Dendritic cell treated with granulocyte-macrophage colony-stimulating factor and Interleukin-4, amounts not matched to agents 40 ng/mL and 50 ng/mL, for 4 days (primary cell): ENCODE results near the gene ZBTB17.
"Not testable (repeated sequence)": the region's sequence is repeated elsewhere in the genome, so short reads cannot be mapped to it uniquely, and the experiment has no call there.

Experiments used
- H3K27ac Mint-ChIP-seq: one replicate; pipeline ENCODE4 v1.8.0; 2022; ENCODE audit warnings: mild to moderate bottlenecking, mixed read lengths
- H3K27me3 Mint-ChIP-seq: one replicate; pipeline ENCODE4 v1.8.0; 2022; ENCODE audit warnings: mild to moderate bottlenecking, mixed read lengths
- H3K36me3 Mint-ChIP-seq: one replicate; pipeline ENCODE4 v1.8.0; 2022; ENCODE audit warnings: low read depth, mixed read lengths
- H3K4me1 Mint-ChIP-seq: one replicate; pipeline ENCODE4 v1.8.0; 2022; ENCODE audit warnings: low read depth, mixed read lengths
- H3K4me3 Mint-ChIP-seq: one replicate; pipeline ENCODE4 v1.8.0; 2022; ENCODE audit warnings: mild to moderate bottlenecking, moderate library complexity, mixed read lengths
- H3K9me3 Mint-ChIP-seq: one replicate; pipeline ENCODE4 v1.8.0; 2022; ENCODE audit warnings: mixed read lengths
- intact Hi-C: fragments of 100-400 bp; cut with micrococcal nuclease; formaldehyde crosslinking; loops from one replicate; pipeline ENCODE4 v1.15.0; 2022

The ZBTB17 gene

DNA sequence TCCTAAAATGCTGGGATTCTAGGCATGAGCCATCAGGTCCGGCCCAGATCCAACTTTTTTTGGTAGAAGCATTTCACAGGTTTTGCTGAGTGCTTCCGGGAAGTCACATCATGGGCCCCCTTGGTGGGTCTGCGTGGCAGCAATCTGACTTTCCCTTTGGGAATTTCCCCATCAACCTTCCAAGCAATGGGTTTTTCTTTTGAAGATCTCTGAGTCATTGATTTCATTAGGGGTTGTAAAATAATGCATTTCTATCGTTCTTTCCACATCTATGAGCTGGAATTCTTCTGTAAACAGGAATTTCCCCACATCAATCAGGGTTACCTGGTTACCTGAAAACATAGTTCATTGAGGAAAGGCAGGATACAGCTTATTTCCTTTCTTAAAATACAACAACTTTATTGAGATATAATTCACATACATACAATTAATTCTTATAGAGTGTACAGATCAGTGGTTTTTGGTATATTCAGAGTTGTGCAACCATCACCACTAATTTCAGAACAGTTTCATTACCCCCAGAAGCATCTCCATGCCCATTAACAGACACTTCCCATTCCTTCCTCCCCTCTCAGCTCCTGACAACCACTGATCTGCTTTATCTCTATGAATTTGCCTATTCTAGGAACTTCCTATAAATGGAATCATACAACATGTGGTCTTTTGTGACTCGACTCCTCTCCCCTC lies 9.9 kb upstream of the ZBTB17 start:
- no peak overlapping the region for H3K4me3 Mint-ChIP-seq
- no peaks in the 10 kb centered on the region for H3K9me3 Mint-ChIP-seq

DNA sequence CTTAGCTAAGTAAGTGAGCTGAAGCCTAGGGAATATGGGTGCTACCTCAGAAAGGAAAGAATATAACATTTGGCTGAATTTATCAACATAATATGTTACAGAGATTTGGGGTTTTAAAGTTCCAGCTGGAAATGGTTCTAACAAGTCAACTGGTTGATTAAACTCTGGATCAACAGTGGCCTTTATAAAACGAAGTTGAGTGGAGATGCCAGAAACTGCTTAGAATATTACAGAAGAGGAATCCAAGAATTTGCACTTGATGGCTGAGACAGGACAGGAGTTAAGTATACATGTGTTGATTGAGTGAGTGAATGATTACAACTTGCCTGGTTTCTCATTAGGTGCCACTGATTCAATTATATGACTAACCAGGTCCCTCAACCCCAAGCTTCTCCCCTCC lies 7.4 kb upstream of the ZBTB17 start:
- Mint-ChIP-seq H3K4me3 (no peak overlapping the region), H3K27ac (no peak overlapping the region)
- intact Hi-C loops = no loop called here

More for the DNA sequence above, 9.9 kb upstream of the ZBTB17 start:
- no peak overlapping the region for H3K27ac Mint-ChIP-seq
- no peaks in the 10 kb centered on the region for H3K27me3 Mint-ChIP-seq
- peaks cover 22% of the 10 kb centered on the region for H3K4me1 Mint-ChIP-seq
- intact Hi-C loops = no loop called here
- no peaks in the 10 kb centered on the region for H3K36me3 Mint-ChIP-seq

DNA sequence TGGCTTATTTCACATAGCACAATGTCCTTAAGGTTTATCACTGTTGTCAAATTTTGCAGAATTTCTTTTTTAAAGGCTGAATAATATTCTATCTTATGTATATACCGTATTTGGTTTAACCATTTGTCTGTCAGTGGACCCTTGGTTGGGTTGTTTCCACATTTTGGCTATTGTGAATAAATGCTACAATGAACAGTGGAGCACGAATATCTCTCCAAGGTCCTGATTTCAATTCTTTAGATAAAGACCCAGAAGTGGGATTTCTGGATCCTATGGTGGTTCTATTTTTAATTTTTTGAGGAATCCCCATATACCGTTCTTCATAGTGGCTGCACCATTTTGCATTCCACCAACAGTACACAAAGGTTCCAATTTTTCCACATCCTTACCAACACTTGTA lies 5.8 kb upstream of the ZBTB17 start:
- intact Hi-C loops = no loop called here
- H3K27ac Mint-ChIP-seq = no peak overlapping the region
- no peak overlapping the region for H3K4me3 Mint-ChIP-seq
- H3K36me3 Mint-ChIP-seq = no peaks in the 10 kb centered on the region
- no peaks in the 10 kb centered on the region for H3K27me3 Mint-ChIP-seq
- H3K4me1 Mint-ChIP-seq = peaks cover 23% of the 10 kb centered on the region
- no peaks in the 10 kb centered on the region for H3K9me3 Mint-ChIP-seq

More for the DNA sequence above, 7.4 kb upstream of the ZBTB17 start:
- H3K27me3 Mint-ChIP-seq = no peaks in the 10 kb centered on the region
- peaks cover 22% of the 10 kb centered on the region for H3K4me1 Mint-ChIP-seq
- H3K9me3 Mint-ChIP-seq = no peaks in the 10 kb centered on the region
- no peaks in the 10 kb centered on the region for H3K36me3 Mint-ChIP-seq

DNA sequence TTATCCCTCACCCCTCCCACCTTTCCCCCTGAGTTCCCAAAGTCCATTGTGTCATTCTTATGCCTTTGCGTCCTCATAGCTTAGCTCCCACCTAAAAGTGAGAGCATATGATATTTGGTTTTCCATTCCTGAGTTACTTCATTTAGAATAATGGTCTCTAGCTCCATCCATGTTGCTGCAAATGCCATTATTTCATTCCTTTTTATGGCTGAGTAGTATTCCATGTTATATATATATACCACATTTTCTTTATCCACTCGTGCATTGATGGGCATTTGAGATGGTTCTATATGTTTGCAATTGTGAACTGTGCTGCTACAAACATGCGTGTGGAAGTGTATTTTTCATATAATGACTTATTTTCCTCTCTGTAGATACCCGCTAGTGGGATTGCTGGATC lies 2.0 kb upstream of the ZBTB17 start:
- H3K27ac Mint-ChIP-seq = not testable (repeated sequence)

DNA sequence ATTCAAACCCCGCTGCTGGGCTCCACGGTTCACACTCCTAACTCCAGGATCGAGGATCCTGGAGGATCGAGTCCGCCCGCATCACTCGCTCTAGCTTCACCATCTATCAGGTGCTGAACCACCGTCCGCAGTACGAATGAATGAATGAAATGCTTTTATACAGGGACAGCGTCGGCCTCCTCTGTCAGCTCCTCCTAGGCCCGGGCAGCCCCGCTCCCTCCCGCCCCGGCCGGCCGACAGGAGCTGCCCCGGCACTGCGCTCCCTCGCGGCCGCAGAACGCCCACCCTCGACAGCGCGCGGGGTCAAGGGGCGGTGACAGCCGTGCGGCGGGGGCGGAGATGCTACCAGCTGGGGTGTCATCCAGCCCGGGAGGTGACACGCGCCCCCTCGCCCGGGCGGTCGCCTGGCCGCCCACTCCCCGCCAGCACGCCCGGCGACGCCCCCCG lies 520 bp downstream of the ZBTB17 start:
- H3K27me3 Mint-ChIP-seq = no peaks in the 10 kb centered on the region
- peaks cover 31% of the 10 kb centered on the region for H3K36me3 Mint-ChIP-seq
- peak overlapping the region; percentile 91 for H3K27ac Mint-ChIP-seq
- H3K4me3 Mint-ChIP-seq = peak overlapping the region; percentile 93
- H3K4me1 Mint-ChIP-seq = peaks cover 33% of the 10 kb centered on the region
- intact Hi-C loops = no loop called here
- no peaks in the 10 kb centered on the region for H3K9me3 Mint-ChIP-seq

More for the DNA sequence above, 2.0 kb upstream of the ZBTB17 start:
- Mint-ChIP-seq H3K4me1 (peaks cover 32% of the 10 kb centered on the region), H3K36me3 (peaks cover 17% of the 10 kb centered on the region)
- H3K9me3 Mint-ChIP-seq, intact Hi-C loops, H3K4me3 Mint-ChIP-seq, H3K27me3 Mint-ChIP-seq: not testable (repeated sequence)

DNA sequence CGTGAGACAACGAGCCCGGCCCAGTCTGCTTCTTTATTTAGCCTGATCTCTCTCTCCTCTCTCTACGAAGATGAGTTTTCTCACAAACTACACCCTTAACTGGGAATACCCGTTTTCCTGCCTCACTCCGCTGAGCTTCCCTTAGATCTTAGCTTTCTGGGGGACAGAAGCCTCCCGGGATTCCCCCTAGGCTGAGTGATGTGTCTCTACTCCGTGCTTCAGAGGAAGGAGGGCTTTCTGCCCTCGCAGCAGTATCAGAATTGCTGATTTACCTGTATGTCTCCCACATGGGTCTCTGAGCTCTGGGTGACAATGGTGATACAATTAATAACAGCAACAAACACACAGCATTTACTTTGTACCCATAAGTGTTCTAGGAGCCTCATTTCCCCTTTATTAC lies 1.0 kb downstream of the ZBTB17 start:
- intact Hi-C loops = no loop called here

DNA sequence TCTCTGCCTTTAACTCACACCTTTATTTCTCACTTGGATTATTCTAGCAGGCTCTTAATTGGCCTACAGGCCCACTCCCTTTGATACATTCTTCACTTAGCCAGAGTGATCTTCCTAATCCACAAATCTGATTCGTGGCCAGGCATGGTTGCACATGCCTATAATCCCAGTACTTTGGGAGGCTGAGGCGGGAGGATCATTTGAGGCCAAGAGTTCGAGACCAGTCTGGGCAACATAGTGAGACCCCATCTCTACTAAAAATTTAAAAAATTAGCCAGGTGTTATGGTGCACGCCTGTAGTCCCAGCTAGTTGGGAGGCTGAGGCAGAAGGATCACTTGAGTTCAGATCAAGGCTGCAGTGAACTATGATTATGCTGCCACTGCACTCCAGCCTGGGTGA lies 2.1 kb downstream of the ZBTB17 start:
- Mint-ChIP-seq H3K4me1 (peaks cover 33% of the 10 kb centered on the region), H3K9me3 (no peaks in the 10 kb centered on the region), H3K36me3 (peaks cover 47% of the 10 kb centered on the region)

More for the DNA sequence above, 1.0 kb downstream of the ZBTB17 start:
- Mint-ChIP-seq H3K27ac (peak overlapping the region; percentile 91), H3K27me3 (no peaks in the 10 kb centered on the region), H3K4me3 (peak overlapping the region; percentile 93), H3K9me3 (no peaks in the 10 kb centered on the region), H3K4me1 (peaks cover 33% of the 10 kb centered on the region), H3K36me3 (peaks cover 36% of the 10 kb centered on the region)

DNA sequence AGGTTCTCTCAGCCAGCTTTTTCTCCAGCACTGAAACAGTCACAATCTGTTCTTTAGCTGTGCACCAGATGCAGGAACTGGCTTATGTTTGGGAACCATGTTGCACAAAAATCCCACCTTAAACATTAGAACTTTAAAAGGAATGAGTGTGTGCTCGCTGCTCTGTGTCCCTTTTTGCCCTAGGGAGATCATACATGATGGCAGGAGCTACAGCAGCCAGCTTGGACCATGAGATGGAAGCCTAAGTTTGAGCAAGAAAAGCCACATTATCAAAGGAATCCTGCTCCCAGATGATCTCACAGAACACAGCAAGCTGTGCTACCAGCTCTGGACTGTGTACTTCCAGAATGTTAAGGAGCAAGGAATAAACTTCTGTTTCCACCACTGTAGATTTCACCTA lies 3.5 kb downstream of the ZBTB17 start:
- Mint-ChIP-seq H3K4me3 (no peak overlapping the region), H3K27me3 (no peaks in the 10 kb centered on the region), H3K4me1 (peaks cover 47% of the 10 kb centered on the region), H3K9me3 (no peaks in the 10 kb centered on the region), H3K36me3 (peaks cover 58% of the 10 kb centered on the region), H3K27ac (no peak overlapping the region)
- intact Hi-C loops = no loop called here

More for the DNA sequence above, 2.1 kb downstream of the ZBTB17 start:
- intact Hi-C loops = no loop called here
- Mint-ChIP-seq H3K4me3 (no peak overlapping the region), H3K27ac (no peak overlapping the region), H3K27me3 (no peaks in the 10 kb centered on the region)

DNA sequence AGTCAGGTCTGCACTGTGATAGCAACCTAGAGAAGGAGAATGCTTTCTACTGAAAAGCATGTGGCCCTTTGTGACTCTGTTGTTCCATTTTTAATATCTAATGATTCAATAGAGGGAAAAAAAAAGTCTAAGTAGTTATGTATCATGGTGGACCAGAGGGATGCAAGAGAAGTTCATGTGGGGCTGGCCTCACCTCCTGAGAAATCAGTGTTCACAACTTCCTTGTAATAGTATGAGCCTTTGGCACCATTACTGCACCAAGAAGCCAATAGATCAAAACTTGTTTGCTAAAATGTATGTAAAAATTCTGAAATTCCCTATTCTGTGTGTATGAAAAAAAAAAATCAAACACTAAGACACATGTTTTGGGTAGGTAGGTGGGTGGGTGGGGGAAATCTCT lies 5.0 kb downstream of the ZBTB17 start:
- Mint-ChIP-seq H3K4me3 (no peak overlapping the region), H3K9me3 (no peaks in the 10 kb centered on the region), H3K27ac (no peak overlapping the region), H3K36me3 (peaks cover 67% of the 10 kb centered on the region), H3K4me1 (peaks cover 53% of the 10 kb centered on the region), H3K27me3 (no peaks in the 10 kb centered on the region)
- intact Hi-C loops = no loop called here

DNA sequence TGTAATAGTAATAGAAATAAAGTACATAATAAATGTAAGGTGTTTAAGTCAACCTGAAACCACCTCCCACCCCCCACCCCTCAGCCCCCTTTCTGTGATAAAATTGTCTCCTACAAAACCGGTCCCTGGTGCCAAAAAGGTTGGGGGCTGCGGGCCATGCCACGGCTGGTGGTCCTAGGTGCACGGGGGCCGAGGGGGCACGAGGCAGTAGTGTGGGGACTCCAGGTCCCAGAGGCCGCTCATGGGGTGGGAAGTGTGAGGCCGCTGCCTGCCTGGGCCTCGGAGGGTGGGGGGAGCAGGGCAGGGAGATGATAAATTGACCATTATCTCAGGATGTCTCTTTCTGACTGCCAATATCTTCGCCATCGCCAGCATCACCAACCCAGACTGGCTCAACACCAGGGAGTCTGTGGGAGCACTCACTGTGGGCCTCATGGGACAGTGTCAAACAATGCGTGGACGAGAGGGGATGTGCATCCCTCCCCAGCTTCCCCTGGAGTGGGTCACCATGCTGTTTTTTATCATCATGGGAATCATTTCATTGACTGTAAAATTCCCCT lies 6.5 kb downstream of the ZBTB17 start:
- H3K36me3 Mint-ChIP-seq = peaks cover 74% of the 10 kb centered on the region
- H3K27me3 Mint-ChIP-seq = no peaks in the 10 kb centered on the region
- H3K4me3 Mint-ChIP-seq = no peak overlapping the region
- H3K4me1 Mint-ChIP-seq = peaks cover 59% of the 10 kb centered on the region
- H3K27ac Mint-ChIP-seq = no peak overlapping the region
- intact Hi-C loops = no loop called here
- H3K9me3 Mint-ChIP-seq = no peaks in the 10 kb centered on the region

DNA sequence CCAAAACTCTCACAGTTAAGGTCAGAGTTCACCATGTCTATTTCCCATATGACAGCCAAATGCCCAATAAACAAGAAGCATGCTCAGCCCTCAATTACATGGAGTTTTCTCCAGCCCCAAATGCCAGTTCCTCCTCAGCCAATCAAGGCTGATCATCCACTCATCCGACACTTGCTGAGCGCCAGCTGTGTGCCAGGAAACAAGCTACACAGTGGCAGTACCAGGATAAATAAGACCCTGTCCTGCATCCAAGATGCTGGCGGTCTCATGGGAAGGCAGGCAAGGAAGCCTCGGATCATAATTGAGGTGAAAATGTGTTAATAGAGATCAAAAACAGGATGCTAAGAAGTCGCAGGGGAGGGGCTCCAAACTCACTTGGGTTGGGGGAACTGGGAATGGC lies 7.7 kb downstream of the ZBTB17 start:
- Mint-ChIP-seq H3K4me3 (no peak overlapping the region), H3K4me1 (peaks cover 62% of the 10 kb centered on the region), H3K27ac (no peak overlapping the region), H3K27me3 (no peaks in the 10 kb centered on the region), H3K36me3 (peaks cover 79% of the 10 kb centered on the region), H3K9me3 (no peaks in the 10 kb centered on the region)
- intact Hi-C loops = no loop called here

DNA sequence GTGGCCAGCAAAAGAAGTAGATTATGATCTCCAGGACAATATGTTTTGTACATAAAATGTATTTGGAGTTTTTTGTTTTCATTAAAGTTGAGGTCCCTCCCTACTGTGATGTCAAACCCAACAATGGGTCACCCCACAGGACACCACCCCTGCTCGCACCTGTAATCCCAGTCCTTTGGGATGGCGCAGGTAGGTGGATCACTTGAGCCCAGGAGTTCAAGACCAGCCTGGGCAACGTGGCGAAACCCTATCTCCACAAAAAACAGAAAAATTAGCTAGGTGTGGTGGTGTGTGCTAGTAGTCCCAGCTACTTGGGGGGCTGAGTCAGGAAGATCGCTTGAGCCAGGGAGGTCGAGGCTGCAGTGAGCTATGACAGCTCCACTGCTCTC lies 9.0 kb downstream of the ZBTB17 start:
- intact Hi-C loops = no loop called here
- H3K36me3 Mint-ChIP-seq = peaks cover 68% of the 10 kb centered on the region
- H3K9me3 Mint-ChIP-seq = no peaks in the 10 kb centered on the region

DNA sequence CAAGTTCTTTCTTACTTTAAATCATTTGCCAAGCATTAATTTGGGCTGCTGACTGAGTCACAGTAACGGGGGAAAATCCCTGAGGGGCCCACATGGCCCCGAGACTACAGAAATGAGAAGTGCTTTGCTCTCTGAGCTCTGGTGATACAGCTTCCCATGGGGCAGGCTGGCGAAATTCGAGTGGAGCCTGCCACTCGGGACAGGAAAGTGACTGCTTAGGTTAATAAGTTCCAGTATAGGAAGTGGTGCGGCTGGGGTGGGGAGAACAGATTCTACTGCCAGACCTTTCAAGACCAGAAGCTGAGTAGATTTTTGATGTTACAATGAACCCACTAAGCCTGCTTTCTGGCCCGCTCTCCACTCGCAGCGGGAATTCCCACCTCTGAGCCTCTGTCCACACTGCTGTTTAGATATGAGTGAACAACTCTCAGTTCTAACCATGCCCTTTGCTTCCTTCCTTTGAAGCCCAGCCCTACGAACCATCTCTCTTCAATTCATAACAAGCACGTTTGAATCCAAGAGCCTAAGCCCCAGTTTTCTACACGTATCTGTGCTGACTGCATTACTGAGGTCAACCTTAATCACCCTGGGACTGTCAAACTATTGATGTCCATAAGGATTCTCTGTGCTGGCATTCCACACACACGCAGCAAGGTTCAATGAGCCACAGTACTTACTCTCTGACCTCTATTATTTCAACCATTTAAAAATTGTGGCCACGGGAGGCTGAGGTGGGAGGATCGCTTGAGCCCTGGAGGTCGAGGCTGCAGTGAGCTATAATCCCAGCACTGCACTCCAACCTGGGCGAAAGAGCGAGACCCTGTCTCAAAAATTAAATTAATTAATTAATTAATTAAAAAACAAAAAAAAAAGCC lies 9.6 kb downstream of the ZBTB17 start:
- H3K27me3 Mint-ChIP-seq = no peaks in the 10 kb centered on the region
- H3K27ac Mint-ChIP-seq = peak overlapping the region; percentile 81
- H3K4me3 Mint-ChIP-seq = peak overlapping the region; percentile 2
- peaks cover 60% of the 10 kb centered on the region for H3K4me1 Mint-ChIP-seq
- no peaks in the 10 kb centered on the region for H3K9me3 Mint-ChIP-seq
- H3K36me3 Mint-ChIP-seq = peaks cover 71% of the 10 kb centered on the region
- intact Hi-C loops = no loop called here

More for the DNA sequence above, 9.0 kb downstream of the ZBTB17 start:
- H3K27me3 Mint-ChIP-seq = no peaks in the 10 kb centered on the region
- H3K4me3 Mint-ChIP-seq = no peak overlapping the region
- H3K27ac Mint-ChIP-seq = no peak overlapping the region
- H3K4me1 Mint-ChIP-seq = peaks cover 62% of the 10 kb centered on the region

DNA sequence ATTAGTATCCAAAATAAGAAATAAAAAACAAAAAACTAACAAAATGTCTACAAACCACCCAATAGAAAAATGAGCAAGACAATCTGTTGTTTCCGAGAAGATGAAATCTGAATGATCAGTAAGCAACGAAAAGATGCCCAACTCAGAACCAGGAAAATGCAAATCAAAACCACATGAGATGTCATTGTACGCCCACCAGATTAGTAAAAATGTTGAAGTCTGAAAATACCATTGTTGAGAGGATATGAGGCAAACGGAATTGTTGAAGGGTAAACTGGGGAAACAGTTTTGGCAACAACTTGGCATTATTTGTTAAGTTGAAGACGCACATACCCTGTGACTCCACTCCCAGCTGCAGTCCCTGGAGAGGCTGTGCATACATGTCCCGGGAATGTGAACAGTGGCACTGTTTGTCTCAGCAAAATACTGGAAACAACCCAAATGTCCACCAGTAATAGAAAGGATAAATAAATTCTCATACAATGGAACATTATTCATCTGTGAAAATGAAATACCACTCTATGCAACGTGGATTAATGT lies 10.6 kb downstream of the ZBTB17 start:
- Mint-ChIP-seq H3K27me3 (no peaks in the 10 kb centered on the region), H3K4me3 (peak overlapping the region; percentile 20), H3K4me1 (peaks cover 60% of the 10 kb centered on the region), H3K27ac (peak overlapping the region; percentile 81), H3K9me3 (no peaks in the 10 kb centered on the region), H3K36me3 (peaks cover 70% of the 10 kb centered on the region)
- intact Hi-C loops = no loop called here
